Measurements from ENCODE around the gene ADK.

Gene ADK

GRCh38 chr10:74642901-74643595, 492.0 kb downstream of the ADK start:
- H3K4me1 ChIP-seq (ENCODE audit: control insufficient read depth, insufficient read depth, low read length), result no peaks in the 10 kb centered on the region
- H3K27me3 ChIP-seq (ENCODE audit: control insufficient read depth, insufficient read depth, low read length), result no peaks in the 10 kb centered on the region
- no peaks in the 10 kb centered on the region for H3K36me3 ChIP-seq (ENCODE audit: control insufficient read depth, insufficient read depth, low read length)
- no peak overlapping the region for H3K27ac ChIP-seq (ENCODE audit: low read length)
- no peak overlapping the region for H3K4me3 ChIP-seq (ENCODE audit: low read length)
- WGBS (ENCODE audit: insufficient coverage, insufficient read length), result 100% methylated on average over 1 of the region's 1 CpG
- no peak for DNase-seq (ENCODE audit: low read depth, low spot score)
- no peaks in the 10 kb centered on the region for H3K9me3 ChIP-seq (ENCODE audit: control insufficient read depth, insufficient read depth, low read length)

DNA sequence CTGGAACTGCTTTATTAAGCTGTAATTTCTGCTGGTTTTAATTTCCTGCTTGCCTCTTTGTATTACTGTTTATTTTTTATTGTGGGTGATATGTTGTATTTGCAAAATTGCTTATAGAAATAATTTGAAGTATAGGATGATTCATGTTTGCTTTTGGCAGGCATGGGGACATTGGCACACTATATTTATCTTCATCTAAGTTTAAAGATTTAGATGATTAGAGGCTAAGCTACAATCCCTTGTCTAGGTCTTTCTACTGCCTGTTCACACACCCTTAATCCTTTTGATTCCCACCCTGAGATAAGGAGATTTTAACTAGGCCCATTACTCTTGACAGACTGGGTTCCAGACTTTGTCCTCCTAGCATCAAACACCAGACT, 492.6 kb downstream of the ADK start:
- no peak for DNase-seq (ENCODE audit: low read depth, low spot score)
- Histone ChIP-seq H3K27ac (ENCODE audit: low read length) (no peak overlapping the region), H3K27me3 (ENCODE audit: control insufficient read depth, insufficient read depth, low read length) (no peaks in the 10 kb centered on the region), H3K4me3 (ENCODE audit: low read length) (no peak overlapping the region), H3K9me3 (ENCODE audit: control insufficient read depth, insufficient read depth, low read length) (no peaks in the 10 kb centered on the region), H3K36me3 (ENCODE audit: control insufficient read depth, insufficient read depth, low read length) (no peaks in the 10 kb centered on the region), H3K4me1 (ENCODE audit: control insufficient read depth, insufficient read depth, low read length) (no peaks in the 10 kb centered on the region)

GRCh38 chr10:74644738-74645137, 493.7 kb downstream of the ADK start:
- WGBS (ENCODE audit: insufficient coverage, insufficient read length), result no CpG with 5 or more reads among the region's 2 CpGs
- Histone ChIP-seq H3K9me3 (ENCODE audit: control insufficient read depth, insufficient read depth, low read length) (no peaks in the 10 kb centered on the region), H3K4me1 (ENCODE audit: control insufficient read depth, insufficient read depth, low read length) (no peaks in the 10 kb centered on the region), H3K27ac (ENCODE audit: low read length) (no peak overlapping the region), H3K27me3 (ENCODE audit: control insufficient read depth, insufficient read depth, low read length) (no peaks in the 10 kb centered on the region), H3K4me3 (ENCODE audit: low read length) (no peak overlapping the region), H3K36me3 (ENCODE audit: control insufficient read depth, insufficient read depth, low read length) (no peaks in the 10 kb centered on the region)
- DNase-seq (ENCODE audit: low read depth, low spot score), result no peak

GRCh38 chr10:74645692-74646091, 494.7 kb downstream of the ADK start:
- no CpG with 5 or more reads among the region's 3 CpGs for WGBS (ENCODE audit: insufficient coverage, insufficient read length)
- no peaks in the 10 kb centered on the region for H3K9me3 ChIP-seq (ENCODE audit: control insufficient read depth, insufficient read depth, low read length)
- no peak for DNase-seq (ENCODE audit: low read depth, low spot score)
- no peaks in the 10 kb centered on the region for H3K4me1 ChIP-seq (ENCODE audit: control insufficient read depth, insufficient read depth, low read length)
- no peaks in the 10 kb centered on the region for H3K27me3 ChIP-seq (ENCODE audit: control insufficient read depth, insufficient read depth, low read length)
- no peaks in the 10 kb centered on the region for H3K36me3 ChIP-seq (ENCODE audit: control insufficient read depth, insufficient read depth, low read length)
- no peak overlapping the region for H3K4me3 ChIP-seq (ENCODE audit: low read length)
- H3K27ac ChIP-seq (ENCODE audit: low read length), result no peak overlapping the region

- H3K4me3 ChIP-seq (ENCODE audit: low read length), result no peak overlapping the region
- no CpG with 5 or more reads among the region's 1 CpG for WGBS (ENCODE audit: insufficient coverage, insufficient read length)
- no peaks in the 10 kb centered on the region for H3K27me3 ChIP-seq (ENCODE audit: control insufficient read depth, insufficient read depth, low read length)
- no peak overlapping the region for H3K27ac ChIP-seq (ENCODE audit: low read length)
- no peaks in the 10 kb centered on the region for H3K36me3 ChIP-seq (ENCODE audit: control insufficient read depth, insufficient read depth, low read length)
- H3K9me3 ChIP-seq (ENCODE audit: control insufficient read depth, insufficient read depth, low read length), result no peaks in the 10 kb centered on the region
- no peak for DNase-seq (ENCODE audit: low read depth, low spot score)
- H3K4me1 ChIP-seq (ENCODE audit: control insufficient read depth, insufficient read depth, low read length), result no peaks in the 10 kb centered on the region
These were observed 499.6 kb downstream of the ADK start for GRCh38 chr10:74650613-74651012.

GRCh38 chr10:74651565-74651964, 500.5 kb downstream of the ADK start:
- Histone ChIP-seq H3K4me3 (ENCODE audit: low read length) (no peak overlapping the region), H3K9me3 (ENCODE audit: control insufficient read depth, insufficient read depth, low read length) (no peaks in the 10 kb centered on the region), H3K36me3 (ENCODE audit: control insufficient read depth, insufficient read depth, low read length) (no peaks in the 10 kb centered on the region; the same call in 1 of the 2 replicates), H3K4me1 (ENCODE audit: control insufficient read depth, insufficient read depth, low read length) (no peaks in the 10 kb centered on the region), H3K27ac (ENCODE audit: low read length) (no peak overlapping the region), H3K27me3 (ENCODE audit: control insufficient read depth, insufficient read depth, low read length) (no peaks in the 10 kb centered on the region)
- no peak for DNase-seq (ENCODE audit: low read depth, low spot score)

GRCh38 chr10:74652664-74653063, 501.6 kb downstream of the ADK start:
- Histone ChIP-seq H3K27ac (ENCODE audit: low read length) (no peak overlapping the region), H3K36me3 (ENCODE audit: control insufficient read depth, insufficient read depth, low read length) (no peaks in the 10 kb centered on the region; the same call in 1 of the 2 replicates), H3K9me3 (ENCODE audit: control insufficient read depth, insufficient read depth, low read length) (no peaks in the 10 kb centered on the region), H3K4me1 (ENCODE audit: control insufficient read depth, insufficient read depth, low read length) (no peaks in the 10 kb centered on the region), H3K27me3 (ENCODE audit: control insufficient read depth, insufficient read depth, low read length) (no peaks in the 10 kb centered on the region), H3K4me3 (ENCODE audit: low read length) (no peak overlapping the region)
- DNase-seq (ENCODE audit: low read depth, low spot score), result no peak
- WGBS (ENCODE audit: insufficient coverage, insufficient read length), result no CpG with 5 or more reads among the region's 7 CpGs

DNA sequence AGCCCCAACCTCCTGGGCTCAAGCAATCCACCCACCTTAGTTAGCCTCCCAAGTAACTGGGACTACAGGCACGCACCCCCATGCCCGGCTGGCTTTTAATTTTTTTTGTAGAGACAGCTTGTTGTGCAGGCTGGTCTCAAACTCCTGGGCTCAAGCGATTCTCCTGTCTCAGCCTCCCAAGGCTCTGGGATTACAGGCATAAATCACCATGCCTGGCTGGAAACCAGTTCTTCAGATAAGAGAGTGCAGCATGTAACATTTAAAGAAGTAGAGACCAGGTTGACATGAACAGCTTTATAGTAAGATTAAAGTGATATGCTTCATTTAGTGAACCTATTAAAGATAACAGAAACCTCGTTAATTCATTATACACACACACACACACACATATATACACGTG, 507.5 kb downstream of the ADK start:
- Histone ChIP-seq H3K4me1 (ENCODE audit: control insufficient read depth, insufficient read depth, low read length) (no peaks in the 10 kb centered on the region), H3K4me3 (ENCODE audit: low read length) (no peak overlapping the region), H3K9me3 (ENCODE audit: control insufficient read depth, insufficient read depth, low read length) (no peaks in the 10 kb centered on the region), H3K36me3 (ENCODE audit: control insufficient read depth, insufficient read depth, low read length) (no peaks in the 10 kb centered on the region; the same call in 1 of the 2 replicates), H3K27me3 (ENCODE audit: control insufficient read depth, insufficient read depth, low read length) (no peaks in the 10 kb centered on the region), H3K27ac (ENCODE audit: low read length) (no peak overlapping the region)
- WGBS (ENCODE audit: insufficient coverage, insufficient read length), result no CpG with 5 or more reads among the region's 5 CpGs
- no peak for DNase-seq (ENCODE audit: low read depth, low spot score)

DNA sequence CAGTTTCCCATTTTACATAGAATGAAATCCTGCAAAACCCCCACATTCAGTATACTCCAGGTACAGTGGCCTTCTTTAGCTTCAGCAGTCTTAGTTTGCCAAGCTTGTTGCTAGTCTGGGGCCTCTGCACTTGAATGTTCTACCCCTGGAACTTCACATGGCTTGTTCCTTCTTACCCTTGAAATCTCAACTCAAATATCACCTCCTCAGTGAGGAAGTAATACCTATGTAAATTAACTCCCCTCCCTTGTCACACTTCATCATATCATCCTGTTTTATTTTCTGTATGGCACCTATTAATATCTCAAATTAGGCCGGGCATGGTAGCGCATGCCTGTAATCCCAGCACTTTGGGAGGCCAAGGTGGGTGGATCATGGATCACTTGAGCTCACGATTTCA, 511.6 kb downstream of the ADK start:
- no CpG with 5 or more reads among the region's 3 CpGs for WGBS (ENCODE audit: insufficient coverage, insufficient read length)
- Histone ChIP-seq H3K9me3 (ENCODE audit: control insufficient read depth, insufficient read depth, low read length) (no peaks in the 10 kb centered on the region), H3K36me3 (ENCODE audit: control insufficient read depth, insufficient read depth, low read length) (no peaks in the 10 kb centered on the region), H3K27ac (ENCODE audit: low read length) (no peak overlapping the region), H3K4me1 (ENCODE audit: control insufficient read depth, insufficient read depth, low read length) (no peaks in the 10 kb centered on the region), H3K27me3 (ENCODE audit: control insufficient read depth, insufficient read depth, low read length) (no peaks in the 10 kb centered on the region), H3K4me3 (ENCODE audit: low read length) (no peak overlapping the region)
- DNase-seq (ENCODE audit: low read depth, low spot score), result no peak

DNA sequence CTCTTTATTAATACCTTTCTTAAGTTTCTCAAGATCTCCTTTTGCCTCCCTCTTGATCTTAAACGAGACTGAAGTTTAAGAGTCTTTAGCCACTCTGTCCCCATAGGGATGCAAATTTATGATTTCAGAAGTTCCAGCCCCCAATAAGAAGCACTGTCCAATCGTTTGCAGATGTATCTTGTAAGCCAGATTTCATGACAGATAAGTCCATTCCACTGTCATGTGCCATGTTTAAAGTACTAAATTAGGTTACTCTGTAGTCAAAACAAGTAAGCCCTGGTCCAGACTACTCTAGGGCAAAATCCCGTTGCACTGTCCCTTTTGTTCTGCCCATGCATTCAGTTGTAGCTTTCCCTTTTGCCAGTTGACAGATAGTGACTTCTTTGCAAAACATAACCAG, 518.2 kb downstream of the ADK start:
- Histone ChIP-seq H3K9me3 (ENCODE audit: control insufficient read depth, insufficient read depth, low read length) (no peaks in the 10 kb centered on the region), H3K4me3 (ENCODE audit: low read length) (no peak overlapping the region), H3K27ac (ENCODE audit: low read length) (no peak overlapping the region), H3K36me3 (ENCODE audit: control insufficient read depth, insufficient read depth, low read length) (no peaks in the 10 kb centered on the region), H3K4me1 (ENCODE audit: control insufficient read depth, insufficient read depth, low read length) (no peaks in the 10 kb centered on the region), H3K27me3 (ENCODE audit: control insufficient read depth, insufficient read depth, low read length) (no peaks in the 10 kb centered on the region)
- WGBS (ENCODE audit: insufficient coverage, insufficient read length), result no CpG with 5 or more reads among the region's 3 CpGs
- no peak for DNase-seq (ENCODE audit: low read depth, low spot score)

GRCh38 chr10:74671716-74672115, 520.7 kb downstream of the ADK start:
- H3K36me3 ChIP-seq (ENCODE audit: control insufficient read depth, insufficient read depth, low read length), result no peaks in the 10 kb centered on the region
- WGBS (ENCODE audit: insufficient coverage, insufficient read length), result no CpG with 5 or more reads among the region's 3 CpGs
- no peak for DNase-seq (ENCODE audit: low read depth, low spot score)
- no peak overlapping the region for H3K4me3 ChIP-seq (ENCODE audit: low read length)
- no peaks in the 10 kb centered on the region for H3K9me3 ChIP-seq (ENCODE audit: control insufficient read depth, insufficient read depth, low read length)
- H3K4me1 ChIP-seq (ENCODE audit: control insufficient read depth, insufficient read depth, low read length), result no peaks in the 10 kb centered on the region
- H3K27me3 ChIP-seq (ENCODE audit: control insufficient read depth, insufficient read depth, low read length), result no peaks in the 10 kb centered on the region
- no peak overlapping the region for H3K27ac ChIP-seq (ENCODE audit: low read length)

Data from iPS DF 6.9 (cell line).